ENCODE measurements around the gene LRP3.

LRP3 gene

DNA sequence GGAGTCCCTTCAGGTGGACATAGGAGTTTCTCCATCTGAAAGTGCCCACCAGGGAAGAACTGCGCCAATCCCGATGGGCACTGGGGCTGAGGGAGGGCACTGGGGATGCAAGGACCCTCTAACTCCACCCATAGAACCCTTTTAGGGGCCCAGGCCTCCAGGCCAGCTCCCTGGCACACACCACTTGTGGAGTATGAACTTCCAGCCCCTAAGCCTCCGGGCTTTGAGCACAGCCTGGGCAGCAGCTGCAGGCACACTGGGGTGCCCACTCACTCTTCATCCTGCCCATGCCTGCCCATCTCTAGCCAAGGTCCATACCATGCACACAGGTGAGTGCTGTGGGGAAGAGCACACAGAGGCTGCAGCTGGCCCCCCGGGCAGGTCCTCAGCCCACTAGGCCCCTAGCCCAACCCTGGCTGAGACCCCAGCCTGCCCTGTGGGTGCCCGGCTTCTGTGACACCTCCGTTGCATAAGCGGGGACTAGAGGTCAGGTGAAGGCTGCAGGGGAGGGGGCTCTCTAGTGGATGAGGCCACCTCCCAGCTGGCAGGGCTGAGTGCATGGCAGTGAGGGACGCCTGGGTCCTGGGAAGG, 46.1 kb downstream of the LRP3 start:
- DNase-seq, result no peak

DNA sequence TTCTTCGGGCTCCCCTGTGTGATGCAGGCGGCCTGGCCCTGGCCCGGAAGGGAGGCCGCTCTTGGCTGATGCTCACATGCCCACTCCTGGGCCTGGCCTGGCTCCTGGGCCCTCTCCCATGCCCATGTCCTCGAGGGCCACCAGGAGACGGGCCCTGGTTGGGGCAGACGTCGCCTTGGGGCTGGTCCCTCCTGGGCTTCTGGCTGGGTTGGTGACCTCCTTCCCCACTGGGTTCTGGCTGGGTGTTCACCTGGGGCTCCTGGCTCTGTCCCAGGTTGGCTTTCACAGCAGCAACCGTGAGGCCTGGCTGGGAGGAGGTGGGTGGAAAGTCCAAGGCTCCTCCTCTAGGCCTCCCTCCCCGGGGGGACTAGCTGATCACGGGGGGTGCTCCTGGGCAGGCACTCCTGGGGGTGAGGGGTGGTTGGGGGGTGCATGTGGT, 47.0 kb downstream of the LRP3 start:
- no peak for DNase-seq

DNA sequence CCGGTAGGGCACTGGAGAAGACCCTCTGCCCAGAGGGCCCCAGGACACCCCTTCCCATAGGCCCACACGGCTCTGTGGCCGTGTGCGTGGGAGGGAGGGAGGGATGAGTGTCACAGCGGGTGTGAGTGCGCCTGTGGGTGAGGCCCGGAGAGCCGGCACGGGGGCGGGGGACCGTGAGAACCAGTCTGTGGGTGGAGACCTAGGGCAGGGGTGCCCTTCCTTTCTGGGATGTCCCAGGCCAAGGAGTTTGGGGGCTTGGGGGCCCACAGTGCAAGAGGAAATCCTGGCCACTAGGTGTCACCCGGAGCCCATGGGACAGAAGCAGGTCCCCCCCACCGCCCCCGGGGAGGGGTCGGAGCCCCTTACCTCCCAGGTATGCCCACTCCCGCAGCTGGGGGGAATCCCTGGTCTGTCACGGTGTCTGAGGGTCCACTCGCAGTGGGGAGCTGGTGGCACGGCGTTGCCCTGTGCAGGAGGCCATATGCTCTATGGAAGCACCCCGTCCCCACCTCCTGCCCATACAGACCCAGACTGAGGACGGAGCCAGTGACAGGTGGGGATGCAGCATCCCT, 47.5 kb downstream of the LRP3 start:
- peak; percentile 18 for DNase-seq

DNA sequence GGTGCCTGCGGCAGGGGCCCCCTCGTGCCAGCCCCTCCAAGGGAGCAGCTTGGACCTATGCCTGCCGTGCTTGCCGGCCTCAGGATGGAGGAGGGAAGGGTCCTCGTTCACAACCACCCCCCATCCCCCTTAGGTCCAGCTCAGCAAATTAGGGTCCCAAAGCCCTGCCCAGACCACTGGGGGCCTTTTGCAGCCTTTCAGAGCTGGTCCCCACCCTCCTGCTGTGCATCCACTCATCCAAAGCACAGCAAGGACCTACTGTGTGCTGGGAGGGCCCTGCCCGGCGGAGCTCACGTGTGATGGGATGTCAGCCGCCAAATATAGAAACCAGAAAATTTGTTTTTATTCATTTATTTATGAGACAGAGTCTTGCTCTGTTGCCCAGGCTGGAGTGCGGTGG, 48.0 kb downstream of the LRP3 start:
- no peak for DNase-seq

DNA sequence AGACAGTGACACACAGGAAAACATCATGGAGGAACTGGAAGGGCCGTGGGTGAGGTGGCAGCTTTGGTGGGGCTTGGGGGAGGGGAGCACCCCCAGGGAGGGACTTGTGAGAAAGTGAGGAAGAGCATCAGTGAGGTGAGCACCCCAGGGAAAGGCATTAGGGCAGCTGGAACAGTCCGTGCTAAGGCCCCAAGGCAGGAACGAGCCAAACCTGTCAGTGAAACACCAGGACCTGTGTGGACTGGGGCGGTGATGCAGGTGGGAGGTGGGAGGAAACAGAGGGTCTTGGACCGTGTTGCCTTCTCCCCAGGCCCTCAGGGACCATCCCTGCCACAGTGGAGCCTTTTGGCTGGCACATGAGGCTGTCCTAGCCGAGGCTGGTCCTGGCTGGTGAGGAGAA, 48.8 kb downstream of the LRP3 start:
- no peak for DNase-seq

DNA sequence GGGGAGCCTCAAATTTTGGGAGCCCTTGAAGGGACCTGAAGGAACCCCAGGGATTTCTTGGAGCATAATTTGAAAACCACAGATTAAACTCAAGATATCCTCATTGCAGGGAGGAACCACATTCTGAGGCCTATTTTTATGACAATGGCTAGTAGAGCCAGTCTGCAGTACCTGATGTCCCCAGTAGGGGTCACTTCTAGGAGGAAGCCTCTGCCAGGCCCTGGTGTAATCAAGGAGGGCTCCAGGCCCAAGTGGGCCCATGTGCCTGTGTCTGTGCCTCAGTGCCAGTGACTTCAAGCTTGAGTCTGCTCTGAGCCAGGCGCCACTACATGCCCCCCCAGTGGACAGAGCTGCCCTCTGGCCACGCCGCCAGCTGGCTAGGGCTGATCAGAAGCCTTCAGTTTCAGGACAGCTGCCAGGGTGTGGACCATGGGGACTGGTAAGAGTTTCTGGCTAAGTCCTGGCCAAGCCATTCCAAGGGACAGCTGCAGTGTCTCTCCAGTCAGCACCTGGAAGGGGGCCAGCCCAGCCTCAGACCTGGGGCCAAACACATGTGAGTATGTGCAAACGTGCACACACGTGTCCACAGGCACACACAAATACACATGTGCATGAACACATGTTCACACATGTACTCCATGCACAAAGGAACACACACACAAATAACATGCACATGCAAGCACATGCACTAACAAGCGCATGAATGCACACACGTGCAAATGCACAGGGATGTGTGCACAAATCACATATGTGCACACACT, 52.0 kb downstream of the LRP3 start:
- DNase-seq, result no peak

DNA sequence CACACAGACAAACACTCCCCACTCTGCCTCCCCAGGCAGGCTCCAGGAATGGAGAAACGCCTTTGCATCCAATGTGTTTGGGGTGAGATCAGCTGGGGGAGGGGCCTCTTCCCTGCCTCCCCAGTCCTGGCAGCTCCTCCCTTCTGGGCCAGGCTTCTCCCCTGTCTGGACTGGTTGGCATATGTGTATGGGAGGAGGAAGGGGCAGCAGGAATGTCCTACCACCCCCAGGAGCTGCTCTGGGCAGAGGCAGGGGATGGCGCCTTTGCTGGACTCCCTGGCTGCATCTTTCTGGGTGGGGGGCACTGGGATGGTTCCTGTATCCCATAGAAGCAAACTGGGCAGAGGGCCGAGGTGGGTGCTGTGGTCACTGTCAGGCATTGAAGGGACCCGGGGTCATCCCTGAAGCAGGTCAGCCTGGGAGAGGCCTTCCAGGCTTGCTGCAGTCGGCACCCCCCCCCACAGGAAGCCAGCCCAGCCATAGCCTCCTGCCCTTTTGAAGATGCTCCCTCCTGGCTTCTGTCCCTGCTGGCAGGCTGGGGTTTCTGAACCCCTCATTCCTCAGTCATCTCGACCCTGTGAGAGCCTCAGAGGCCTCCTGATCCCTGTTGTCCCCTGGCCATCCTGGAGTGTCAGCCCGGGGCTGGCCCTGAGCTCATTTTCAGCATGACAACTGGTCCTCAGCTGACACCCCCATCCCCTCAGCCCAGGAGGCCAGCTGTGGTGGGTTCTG, 52.7 kb downstream of the LRP3 start:
- DNase-seq, result no peak

DNA sequence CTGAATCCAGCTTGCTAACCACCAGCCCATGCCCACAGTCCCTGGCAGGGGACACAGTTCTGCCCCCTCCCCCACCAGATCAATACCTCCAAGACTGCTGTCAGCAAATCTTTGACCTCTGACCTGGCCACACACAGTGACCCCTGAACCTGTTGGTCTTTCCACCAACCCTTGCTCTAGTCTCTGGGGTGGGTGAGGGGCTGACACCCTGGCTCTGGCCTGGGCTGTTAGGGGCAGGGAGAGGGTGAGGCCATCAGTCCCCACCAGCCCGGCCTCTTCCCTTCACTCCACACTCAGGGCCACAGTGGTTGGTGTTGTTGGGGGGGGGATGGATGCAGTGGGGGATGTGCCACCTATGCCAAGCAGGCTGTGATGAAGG, 53.3 kb downstream of the LRP3 start:
- DNase-seq, result no peak

DNA sequence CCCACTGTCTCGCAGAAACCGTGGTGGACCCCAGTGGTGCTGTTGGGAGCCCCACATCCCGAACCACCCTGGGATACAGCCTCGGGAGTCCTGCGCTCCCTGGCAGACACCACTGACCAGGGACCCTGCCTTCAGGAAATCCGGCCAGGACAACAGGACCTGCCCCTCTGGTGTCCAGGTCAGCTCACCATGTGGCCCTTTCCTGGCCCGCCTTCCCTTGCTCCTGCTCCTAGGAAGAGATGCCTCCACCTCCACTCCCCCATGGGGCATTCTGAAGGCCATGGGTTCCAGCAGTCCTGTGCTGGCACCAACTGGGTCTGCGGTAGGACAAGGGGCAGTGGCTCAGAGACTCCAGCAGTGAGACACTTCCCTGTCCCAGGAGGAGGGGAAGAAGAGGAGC, 54.0 kb downstream of the LRP3 start:
- no peak for DNase-seq

DNA sequence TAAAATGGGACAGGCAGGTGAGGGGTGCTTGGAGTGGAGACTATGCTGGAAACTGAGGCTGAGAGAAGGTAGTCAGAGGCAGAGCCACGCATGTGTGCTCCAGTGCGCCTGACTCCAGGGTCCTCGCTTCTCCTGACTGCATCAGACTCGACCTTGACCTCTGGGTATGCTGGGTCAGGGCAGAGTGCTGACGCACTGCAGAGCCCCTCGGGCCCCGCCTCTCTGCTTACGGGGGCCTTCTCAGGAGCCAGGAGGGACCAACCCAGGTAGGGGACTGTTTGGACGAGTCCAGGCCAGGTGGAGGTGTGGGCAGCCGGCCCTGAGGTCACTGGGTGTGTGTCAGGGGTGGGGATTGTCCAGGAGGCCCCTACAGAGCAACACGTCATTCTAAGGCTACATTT, 54.4 kb downstream of the LRP3 start:
- no peak for DNase-seq

DNA sequence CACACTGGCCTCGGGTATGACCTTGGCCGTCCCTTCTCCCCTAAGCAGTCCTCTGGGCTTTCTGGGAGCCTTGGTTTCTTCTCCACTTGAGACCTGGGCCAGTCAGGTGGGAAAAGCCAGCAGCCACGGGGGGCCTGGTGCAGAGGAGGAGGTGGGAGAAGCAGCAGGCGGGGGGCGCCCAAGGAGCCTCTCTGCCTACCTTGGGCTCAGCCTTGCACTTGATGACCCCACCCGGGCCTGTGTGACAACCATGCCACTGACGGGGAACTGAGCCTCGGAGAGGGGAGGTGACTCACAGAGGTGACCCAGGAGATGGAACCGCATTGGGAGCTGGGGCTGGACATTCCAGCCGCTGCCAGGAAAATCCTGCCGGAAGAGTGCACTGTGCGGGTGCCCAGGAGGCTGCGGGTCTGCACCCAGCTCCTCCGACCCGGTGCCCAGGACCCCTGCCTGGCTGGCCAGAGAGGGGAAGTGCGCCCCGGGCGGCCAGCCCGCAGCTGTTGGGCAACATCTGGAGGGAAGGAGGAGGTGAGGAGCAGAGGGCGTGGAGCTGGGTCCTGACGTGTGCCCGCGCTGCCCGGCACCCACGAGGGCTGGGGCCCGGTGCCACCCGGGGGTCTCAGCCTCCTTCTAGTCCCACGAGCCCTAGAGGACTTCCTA, 55.0 kb downstream of the LRP3 start:
- no peak for DNase-seq

DNA sequence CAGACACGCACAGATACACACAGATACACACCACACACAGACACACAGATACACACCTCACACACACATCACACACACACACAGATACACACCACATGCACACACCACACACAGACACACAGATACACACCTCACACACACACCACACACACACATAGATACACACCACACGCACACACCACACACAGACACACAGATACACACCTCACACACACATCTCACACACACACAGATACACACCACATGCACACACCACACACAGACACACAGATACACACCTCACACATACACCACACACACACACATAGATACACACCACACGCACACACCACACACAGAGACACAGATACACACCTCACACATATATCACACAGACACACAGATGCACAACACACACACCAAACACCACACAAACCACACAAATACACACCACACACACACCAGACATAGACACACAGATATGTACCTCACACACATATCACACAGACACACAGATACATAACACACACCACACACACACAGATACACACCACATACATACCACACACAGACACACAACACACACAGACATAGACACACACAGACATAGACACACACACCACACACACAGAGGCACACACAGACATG, 55.7 kb downstream of the LRP3 start:
- no peak for DNase-seq

DNA sequence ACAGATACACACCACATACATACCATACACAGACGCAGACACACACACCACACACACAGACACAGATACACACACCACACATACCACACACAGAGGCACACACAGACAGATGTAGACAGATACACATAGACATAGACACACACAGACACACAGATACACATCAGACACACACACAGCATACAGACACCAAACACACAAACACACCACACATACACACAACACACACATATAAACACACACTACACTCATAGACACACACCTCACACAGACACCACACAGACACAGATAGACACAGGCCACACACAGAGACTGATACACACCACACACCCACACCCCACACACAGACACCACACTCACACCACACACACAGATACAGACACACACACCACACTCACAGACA, 56.4 kb downstream of the LRP3 start:
- DNase-seq, result no peak

DNA sequence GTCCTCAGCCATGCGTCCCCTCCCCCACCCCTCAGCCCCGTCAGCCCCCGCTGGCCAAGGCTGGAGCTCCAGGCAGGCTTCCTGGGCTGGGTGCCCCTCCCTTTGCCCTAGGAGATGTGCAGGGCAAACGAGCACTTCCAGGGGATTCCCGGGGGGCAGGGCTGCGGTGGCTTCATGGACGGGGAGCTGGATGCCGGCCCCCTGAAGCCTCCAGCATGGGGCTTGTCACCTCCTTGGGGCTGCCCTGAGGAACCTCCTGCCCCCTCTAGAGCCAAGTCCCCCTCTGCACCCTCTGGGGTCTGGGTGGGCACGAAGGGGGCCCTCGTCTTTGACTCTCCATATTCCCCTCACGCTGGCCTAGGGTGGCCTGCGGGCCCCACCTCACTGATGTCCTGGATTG, 56.9 kb downstream of the LRP3 start:
- DNase-seq, result no peak

DNA sequence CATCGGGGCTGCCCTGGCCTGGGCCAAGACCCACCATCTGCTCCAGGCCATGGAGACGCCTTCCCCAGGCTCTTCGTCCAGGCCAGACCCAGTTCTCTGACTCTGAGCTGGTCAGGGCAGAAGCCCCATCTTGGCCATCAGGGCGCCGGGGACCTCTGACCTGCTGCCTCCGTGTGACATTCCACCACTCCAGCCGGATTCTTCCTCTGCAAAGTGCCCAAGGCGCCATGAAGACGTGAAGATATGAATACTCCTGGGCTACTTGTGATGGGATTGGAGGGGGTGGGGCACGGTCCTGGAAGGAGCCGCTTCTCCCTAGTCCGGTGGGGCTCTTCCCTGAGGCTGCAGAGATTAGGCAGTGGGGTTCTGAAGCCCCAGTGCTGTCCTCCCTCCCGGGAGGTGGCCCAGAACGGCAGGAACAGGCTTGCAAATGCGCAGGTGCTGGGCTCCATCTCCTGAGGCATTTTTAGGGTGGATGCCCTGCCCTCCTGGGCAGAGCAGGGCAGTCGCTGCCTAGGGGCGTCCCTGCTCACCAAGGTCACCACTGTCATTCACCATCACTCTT, 57.5 kb downstream of the LRP3 start:
- DNase-seq, result no peak

DNA sequence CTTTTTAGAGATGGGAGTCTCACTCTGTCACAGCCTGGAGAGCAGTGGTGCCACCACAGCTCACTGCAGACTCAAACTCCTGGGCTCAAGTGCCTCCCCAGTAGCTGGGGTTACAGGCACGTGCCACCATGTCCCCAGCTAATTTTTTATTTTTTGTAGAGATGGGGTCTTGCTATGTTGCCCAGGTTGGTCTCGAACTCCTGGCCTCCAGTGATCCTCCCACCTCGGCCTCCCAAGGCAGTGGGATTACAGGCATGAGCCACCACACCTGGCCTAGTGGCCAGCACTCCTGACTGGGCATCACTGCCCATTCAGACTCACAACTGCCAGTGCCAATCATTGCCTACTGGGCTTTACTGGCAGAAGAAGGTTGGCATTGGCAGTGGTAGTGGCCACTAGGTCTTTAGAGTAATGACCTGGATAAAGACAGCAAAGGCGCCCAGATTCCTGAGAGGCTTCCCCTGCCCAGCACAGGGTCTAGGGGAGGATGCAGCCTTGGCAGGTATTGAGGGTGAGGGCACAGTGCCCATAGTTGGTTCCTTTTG, 58.4 kb downstream of the LRP3 start:
- no peak for DNase-seq

DNA sequence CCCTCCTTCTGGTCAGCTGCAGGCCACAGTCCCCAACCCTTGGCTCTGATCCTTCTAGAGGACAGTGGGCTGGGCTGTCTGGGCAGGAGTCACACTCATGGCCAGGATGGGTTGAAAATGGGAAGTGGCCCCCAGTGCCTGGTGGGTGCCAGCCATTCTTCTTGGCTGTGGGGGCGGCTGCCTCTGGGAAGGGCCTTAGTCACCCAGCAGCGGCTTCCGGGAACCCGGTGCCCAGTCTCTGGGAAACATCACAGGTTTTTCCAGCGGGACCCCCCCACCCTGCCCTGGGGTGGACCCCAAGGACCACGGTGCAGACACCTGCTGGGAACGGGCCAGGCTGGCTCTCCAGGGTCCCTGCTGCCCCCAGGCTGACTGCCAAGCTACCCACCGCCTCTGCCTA, 58.8 kb downstream of the LRP3 start:
- DNase-seq, result no peak

DNA sequence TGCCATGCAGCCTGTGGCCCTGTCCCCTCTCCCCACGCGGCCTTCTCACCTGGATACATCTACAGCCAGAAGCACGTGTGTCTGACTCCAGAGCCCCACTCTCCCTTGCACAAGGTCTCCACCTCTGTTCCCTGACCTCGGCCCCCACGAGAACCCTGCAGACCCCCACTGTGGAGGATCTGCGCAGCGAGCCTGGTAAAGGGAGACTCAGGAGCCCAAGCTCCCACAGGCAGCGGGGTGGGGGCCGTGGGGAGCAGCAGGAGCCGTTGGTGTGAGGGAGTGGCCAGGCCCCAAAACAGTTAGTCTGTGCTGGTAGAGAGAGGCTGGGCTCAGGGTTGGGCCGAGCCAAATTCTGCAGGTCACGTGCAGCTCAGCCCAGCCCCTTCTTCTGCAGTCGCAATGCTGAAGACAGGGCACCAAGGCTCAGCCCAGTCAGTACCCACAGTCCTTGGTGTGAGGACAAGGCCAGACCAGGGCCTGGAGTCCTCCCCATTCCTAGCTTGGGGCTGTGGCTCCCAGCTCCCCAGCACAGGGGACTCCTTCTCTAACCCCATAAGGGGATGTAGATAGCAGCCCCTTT, 60.2 kb downstream of the LRP3 start:
- DNase-seq, result no peak

DNA sequence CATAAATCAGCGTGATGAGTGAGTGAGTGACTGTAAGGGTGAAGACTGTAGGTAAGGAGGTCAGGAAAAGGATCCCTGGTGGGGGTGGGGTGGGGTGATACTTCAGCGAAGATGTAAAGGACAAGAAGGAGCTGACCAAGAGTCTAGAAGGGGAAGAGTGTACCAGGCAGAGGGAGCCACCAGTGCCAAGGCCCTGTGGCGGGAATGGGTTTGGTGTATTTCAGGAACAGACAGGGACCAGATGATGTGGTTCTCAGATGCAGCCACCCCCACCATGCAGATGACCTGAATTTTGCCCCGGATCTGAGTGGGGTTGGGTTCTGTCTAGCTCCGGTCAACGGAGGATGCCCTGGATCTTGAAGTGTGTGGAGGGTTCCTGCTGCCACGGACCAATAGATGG, 61.7 kb downstream of the LRP3 start:
- DNase-seq, result no peak

DNA sequence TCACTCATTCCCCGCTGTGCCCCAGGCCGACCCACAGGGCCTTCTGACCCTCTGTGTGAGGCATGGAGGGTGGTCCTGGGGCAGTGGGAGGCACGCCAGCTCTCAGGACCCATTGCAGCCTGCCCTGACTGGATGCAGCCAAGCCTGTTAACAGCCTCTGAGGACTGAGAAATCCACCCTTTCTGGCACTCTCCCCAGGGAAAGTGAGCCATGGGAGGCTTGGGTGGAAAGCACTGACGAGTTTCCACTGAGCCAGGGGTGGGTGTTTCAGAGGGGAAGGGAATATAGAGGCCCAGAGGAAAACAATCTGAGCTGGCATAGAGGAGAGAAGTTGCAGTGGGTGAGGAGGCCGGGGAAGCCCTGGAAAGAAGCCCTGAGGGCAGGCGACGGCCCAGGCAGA, 62.1 kb downstream of the LRP3 start:
- no peak for DNase-seq

DNA sequence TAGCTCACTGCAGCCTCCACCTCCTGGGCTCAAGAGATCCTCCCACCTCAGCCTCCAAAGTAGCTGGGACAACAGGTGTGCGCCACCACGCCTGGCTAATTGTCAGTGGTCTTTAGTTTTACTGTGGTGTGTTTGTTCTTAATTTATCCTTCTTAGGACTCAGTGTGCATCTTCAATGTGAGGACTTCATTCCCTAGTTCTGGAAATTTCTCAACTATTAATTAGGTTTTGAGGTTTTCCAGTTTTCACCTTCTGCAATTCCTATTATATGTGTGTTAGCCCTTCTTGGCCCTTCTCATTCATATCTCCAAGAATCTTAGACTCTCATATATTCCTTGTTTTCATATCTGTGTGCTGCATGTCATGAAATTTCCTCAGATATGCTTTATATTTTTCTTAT, 63.7 kb downstream of the LRP3 start:
- DNase-seq, result no peak
